DMS153 treated with DMSO at 0.1 percent for 48 hours (cell line): ENCODE results near the gene C1orf174.

Source experiments
- DNase-seq: peaks from one replicate; lab custom pipeline; 2025; ENCODE audit not compliant: unreplicated experiment; lab: John Stamatoyannopoulos, UW

Gene C1orf174

DNA sequence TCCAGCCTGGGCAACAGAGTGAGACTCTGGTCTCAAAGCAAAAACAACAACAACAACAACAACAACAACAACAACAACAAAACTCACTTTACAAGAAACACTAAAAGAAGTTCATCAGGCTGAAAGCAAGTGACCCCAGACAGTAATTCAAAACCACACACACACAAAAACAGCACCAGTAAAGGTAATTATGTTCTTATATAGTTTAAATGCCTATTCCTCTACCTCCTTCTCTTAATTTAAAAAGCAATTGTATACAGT lies 1.7 kb downstream of the C1orf174 start:
- DNase-seq: no peak

DNA sequence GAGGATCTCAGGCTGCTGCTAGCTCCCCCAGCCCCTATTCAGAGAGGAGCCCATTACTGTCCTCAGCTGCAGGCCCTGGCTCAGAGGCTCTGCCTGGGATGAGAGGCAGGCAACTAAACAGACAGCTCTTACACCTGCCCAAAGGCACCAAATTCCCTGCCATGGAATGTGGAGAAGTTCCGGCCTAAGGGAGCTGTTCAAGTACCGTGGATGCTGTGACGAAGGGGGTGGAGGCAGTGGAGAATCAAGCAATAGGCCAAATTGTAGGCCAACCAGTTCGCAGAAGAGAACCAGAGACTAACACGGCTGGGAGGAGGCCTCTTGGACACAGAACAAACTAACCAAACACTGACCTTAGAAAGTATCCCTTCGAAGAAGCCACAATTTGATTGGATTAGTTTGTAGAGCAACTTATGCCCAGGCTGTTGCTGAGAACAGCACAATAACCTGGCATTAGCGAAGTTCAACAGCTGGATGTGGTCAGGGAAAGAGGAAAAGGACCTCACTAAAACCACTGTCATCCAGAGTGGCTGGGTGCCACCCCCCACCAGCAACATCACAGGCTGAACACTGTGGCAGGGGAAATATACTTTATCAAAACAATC lies 3.6 kb downstream of the C1orf174 start:
- no peak for DNase-seq

DNA sequence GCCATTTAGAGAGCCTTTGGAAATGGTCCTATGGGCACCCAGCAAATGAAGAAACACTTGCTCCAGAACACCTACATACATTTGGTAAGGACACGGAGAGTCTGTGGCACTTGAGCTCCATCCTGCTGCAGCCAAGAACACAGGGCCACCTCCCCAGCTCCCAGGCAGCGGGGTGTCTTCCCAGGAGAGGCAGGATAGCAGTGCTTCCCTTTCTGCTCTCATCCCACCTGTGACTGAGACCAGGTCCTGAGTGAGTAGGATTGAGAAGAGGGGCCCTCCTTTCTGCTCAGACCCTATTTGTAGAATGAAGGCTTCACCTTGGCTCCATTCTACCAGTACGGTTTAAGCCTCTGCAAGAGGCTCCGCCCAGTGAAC lies 4.1 kb downstream of the C1orf174 start:
- DNase-seq: no peak

DNA sequence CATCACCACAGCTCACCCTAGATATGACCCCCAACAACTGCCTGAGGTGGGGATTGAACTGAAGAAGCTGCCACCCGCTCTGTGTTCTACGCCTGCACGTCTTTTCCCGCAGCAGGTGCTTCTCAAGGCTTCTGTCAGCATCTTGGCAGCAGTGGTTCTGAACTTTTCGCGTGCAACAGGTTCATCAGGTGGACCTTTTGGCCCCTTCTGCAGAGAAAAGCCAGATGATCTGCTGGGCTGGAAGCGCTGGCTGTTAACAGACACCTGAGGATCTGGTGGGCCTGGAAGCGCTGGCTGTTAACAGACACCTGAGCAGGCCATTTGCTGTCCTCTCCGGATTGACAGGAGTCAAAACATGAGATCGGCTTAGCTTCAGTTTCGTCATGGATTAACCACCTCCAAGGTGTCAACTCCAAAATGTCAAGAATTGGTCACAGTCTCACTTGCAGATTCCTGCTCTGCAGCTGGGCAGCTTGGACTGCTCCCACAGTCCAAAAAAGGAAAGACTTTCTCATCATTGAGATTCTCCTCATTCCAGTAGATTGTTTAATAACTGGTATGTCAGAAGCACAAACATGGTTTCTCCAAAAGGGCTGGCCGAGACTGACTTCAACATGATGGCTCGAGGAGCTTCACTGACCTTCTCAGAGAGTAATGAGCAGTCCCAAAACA lies 4.7 kb downstream of the C1orf174 start:
- no peak for DNase-seq

DNA sequence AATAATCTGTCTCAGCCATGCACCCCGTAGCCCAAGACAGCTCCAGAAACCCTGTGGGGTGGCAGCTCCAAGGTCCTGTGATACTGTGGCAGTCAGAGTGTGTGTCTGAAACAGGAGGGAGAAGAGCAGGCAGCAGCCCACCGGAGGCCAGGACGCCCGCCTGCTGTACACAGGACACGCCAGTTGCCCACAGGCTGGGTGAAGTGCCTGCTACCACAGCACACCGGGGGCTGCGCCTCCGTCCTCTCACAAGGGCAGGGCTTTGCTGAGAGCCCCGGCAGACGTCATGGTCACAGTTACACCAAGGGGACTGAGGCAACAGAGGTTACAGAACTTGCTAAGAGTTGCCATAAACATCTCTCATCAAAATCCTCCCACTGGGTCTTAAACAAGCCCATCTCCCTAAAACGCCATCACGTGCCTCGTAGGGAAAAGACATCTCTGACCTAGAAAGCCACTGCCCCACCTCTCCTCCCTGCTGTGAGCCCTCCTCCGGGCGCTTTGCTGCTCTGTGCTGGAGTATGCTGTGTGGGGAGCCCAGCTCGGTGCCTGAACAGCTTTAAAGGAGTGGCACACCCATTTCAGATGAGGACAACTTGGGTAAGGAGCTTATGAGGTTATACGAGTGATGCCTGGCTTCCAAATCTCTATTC lies 5.3 kb downstream of the C1orf174 start:
- DNase-seq: no peak

DNA sequence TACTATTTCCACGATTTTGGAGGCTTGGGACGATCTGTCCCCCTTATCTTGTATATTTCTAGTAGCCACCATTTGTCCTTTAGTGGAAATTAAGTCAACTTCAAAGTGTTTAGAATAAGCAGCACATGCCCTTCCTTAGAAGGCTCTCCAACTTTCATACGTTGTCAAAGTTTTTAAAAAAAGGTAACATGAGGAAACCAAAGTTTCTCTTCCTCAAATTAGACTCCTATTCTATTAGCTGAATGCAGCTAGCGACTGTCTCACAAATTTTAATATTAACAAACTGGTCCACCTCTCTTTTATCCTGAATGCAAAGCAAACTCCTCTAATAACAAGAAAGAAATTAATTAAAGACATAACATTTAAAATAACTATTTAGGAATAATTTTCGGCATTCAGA lies 6.9 kb downstream of the C1orf174 start:
- no peak for DNase-seq

DNA sequence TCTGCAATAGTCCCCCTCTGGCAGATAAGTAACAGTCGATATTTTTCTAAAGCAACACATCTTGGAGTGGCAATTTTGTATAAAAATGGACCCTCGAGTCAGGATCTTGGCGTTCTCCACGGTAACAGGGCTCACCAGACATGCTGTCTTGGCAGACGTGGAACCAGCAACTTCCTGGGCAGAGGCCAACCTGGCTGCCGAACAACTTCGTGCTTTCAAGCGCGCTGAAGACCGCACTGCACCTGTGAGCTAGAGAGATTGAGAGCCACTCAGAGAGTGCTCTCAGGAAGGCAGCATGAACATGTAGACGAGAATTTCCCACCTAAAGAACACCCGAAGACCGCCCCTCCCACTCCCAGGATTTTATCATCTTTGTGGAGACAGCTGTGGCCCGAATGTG lies 7.3 kb downstream of the C1orf174 start:
- DNase-seq: no peak

DNA sequence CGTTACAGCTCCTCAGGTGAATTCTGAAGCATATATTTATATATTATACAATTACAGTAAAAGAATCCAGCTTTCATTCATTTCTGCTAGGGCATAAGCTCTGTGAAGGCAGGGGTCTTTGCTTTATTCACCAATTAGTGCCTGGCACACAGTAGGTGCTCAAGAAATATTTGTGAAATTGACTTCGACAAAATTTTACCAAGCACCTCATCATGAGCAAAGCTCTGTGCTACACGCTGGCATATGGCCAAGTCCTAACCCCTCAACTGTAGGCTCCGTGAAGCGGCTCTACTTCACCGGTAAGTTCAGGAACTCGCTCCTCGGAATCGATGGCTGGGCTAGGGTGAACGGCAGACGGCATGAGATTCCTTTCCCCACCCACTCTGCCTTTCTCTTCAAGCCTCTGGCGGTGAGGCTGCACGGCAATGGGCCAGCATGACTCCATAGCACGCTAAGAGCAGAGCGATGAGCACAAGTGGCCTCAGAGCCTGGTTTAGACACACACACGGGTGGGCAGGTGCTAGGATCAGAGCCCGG lies 8.7 kb downstream of the C1orf174 start:
- no peak for DNase-seq

DNA sequence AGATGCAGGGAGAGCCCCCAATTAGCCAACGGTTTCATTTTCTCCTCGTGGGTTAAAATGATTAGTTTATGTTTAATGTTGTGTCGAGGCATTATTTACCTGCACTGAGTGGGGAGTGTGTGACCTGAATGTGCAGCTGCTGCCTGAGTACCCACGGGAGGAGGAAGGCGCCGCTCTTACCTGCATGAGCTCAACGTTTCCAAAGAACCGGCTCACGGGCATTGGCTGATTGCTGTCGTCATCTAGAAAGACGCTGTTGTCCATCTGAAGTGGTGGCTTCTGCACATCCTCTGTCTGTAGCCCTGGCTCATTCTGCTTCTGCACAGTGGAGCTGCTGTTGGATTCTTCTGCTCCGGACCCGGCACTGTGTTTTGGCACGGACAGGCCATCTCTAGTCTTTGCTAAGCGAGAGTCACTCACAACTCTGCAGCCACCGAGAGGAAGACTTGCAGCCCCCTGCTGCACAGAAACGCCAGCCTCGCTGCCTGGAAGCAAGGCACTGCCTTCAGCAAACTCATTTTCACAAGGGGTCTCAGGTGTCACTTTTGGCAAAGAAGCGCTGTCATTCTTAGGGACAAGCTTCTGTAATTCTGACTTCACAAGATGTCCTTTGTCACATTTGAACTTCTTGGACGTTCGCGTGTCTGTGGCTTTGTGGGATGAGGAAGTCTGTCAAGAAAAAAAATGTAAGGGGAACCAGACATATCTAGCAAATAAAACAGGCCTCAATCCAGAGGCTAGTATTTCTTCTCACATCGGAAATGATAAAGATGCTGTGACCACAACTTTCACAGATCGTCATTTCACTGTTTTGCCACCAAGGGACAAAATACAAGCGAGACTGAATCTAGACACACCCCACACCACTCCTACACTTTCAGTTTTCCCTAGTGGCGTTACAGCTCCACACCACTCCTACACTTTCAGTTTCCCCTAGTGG lies 9.4 kb downstream of the C1orf174 start:
- DNase-seq: no peak

DNA sequence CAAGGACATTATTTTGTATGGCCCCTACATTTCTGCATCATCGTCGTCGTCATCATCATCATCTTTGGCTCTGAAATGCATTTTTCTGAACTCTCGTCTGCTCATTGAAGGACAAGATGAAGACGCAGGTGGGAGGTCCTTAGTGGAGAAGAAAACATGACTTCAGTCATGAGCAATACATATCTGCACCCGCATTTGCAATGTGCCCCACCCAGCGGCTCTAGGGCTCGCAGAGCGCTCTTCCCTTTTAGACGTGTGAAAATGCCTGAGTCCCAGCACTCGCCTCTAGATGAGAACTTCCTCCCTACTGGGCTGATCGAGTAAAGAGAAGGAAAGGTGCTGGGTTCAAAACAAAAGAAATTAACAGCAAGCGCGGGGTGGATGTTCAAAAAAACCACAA lies 10.1 kb downstream of the C1orf174 start:
- no peak for DNase-seq

DNA sequence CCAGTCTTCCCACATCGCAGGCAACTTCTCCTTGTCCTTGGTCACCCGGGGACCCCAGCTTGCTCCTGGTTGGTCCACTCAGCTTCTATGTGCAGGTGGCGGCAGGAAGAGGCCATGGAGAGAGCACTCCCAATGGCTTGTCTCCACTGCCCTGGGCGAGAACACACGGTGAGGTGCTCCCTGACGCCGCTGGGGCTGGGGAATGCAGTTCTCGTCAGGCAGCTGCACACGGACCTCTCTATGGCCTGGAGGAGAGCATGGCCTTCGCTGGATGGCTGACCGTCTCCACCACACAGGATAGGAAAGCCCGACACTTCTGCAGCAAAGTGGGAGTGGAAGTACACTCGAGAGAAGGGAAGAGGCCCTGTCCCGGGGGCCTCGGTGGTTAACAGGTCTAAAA lies 11.8 kb downstream of the C1orf174 start:
- DNase-seq: no peak

DNA sequence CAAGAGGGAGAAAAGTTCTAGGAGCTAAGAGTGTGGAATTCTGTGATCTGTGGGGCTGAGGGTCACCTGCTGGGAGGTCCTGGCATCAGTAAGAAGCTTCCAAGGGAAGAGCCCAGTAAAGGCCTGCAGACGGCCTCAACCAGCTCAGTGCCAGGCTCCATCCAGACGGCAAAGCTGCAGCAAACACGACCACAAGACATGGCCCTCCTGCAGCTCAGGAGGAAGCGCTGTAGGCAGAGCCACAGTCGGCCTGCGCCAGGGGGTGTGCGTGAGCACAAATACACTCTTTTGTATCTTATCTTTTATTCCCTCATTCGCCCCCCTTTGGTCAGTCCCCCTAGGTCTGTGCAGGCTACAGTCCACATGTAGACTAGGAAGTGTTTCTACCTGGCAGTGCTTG lies 13.4 kb downstream of the C1orf174 start:
- DNase-seq: no peak

DNA sequence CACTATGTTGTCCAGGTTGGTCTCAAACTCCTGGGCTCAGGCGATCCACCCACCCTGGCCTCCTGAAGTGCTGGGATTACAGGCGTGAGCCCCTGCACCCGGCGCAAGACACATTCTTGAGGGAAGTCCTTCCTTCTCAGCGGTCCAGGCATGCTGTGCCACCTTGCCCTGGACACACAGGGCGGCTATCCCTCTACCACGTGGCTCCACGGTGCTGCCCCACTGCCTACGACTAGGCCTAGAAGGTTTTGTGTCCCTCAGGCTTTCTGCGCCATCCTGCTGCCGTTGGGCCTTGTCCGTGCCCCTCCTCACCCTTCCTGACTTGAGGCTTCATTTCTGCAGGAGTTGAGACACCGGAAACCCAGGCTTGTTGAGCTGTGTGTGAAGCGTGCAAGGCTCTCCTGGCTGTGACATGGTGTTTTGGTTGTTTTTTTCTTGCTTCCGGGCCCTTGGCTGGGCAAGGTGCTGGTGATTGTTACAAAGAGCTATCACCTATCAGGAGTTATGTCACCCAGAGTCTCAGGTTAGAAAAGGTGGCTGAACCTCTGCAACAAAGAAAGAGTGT lies 13.9 kb downstream of the C1orf174 start:
- no peak for DNase-seq

DNA sequence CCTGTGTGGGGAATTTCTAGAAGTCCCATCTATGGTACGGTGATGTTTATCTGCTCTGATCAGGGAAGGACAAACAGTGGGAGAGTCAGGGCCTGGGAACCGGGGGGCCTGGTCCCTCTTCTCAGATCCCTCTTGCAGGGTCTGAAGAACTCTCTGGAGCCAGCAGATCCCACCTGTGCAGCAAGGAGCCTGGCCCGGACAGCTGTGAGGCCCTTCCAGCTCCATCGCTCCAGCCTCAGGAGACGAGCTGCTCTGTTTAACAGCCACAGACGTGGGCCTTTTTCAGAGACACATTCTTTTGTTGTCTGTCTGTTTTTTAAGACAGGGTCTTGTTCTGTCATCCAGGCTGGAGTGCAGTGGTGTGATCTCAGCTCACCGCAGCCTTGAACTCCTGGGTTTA lies 14.5 kb downstream of the C1orf174 start:
- DNase-seq: no peak

DNA sequence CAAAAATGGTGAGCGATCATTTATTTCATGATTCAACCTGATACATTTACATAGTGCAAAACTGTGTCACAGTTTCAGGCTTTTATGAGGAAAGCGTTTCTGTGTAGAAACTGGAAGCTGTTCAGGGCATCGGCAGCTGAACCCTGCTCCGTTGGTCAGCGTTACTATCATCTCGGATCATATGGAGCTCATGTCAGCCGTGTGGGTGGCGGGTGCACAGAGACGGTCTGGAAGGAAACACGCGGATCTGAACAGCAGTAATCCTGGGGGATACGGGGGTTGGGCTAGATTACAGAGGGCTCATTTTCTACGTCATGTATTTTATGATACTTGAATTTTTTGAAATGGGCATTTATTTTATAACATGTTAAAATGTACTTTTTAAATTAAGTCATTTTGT lies 15.1 kb downstream of the C1orf174 start:
- no peak for DNase-seq

DNA sequence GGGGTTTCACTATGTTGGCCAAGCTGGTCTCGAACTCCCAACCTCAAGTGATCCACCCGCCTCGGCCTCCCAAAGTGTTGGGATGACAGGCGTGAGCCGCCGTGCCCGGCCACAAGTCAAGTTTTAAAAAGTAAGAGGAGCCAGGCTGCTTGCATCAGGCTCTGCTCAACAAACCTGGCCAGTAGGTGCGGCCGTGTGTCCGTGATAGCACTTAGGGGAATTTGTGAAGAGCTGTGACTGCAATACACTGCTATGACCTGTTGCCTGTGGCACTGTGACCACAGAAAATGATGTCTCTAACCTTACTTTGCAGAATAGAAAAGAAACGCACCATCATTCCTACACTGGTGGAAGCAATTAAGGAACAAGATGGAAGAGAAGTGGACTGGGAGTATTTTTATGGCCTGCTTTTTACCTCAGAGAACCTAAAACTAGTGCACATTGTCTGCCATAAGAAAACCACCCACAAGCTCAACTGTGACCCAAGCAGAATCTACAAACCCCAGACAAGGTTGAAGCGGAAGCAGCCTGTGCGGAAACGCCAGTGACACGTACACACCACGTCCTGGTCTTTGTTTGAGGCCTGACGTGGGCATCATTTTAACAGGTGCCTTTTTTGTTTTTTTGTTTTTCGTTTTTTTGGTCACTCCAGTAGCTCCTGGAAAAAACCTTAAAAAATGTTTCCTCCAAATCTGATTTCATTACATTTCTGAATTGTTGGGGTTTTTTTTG lies 16.7 kb downstream of the C1orf174 start:
- no peak for DNase-seq

DNA sequence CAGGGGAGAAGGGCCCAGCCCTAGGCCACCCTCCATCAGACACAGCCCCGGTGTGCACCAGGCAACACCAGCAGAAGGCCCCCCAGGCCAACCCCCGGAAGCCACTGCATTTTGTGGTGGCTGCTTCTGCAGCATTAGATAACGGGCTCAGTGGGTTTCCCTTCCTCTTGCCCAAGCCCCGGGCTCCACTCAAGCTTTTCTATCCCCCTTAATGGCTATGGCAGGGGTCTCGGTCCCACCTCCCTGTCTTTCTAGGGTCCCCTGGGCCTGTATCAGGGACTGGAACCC lies 18.9 kb downstream of the C1orf174 start:
- DNase-seq: no peak

DNA sequence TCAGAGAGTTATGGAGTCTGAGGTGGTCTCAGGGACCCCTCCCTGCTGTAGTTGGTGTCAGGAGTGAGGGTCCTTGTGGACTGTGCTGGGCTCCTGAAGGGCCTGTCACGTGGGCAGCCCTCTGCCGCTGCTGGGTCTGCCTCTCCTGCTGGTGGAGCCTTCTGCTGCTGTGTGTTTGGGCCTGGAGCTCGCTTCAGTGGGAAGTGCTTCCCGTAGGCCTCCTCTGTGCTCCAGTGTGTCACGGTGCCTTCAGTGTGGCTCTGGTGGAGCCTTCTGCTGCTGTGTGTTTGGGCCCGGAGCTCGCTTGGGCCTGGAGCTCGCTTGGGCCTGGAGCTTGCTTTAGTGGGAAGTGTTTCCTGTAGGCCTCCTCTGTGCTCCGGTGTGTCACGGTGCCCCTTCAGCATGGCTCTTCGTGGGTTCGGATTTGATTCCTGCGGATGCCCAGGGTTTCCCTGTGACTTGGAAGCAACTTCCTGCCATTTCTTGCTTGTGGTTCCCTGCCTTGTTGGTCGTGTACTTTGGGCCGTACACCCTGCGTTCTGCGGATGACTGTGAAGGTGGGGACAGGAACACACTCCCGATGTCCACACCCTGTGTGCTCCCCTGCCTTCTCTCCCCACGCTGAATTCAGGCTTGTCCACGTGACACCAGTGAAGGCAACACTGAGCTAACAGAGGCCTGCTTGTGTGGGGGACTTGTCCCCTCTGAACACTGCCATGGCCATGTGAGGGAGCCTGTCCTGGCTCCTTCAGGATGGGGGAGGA lies 19.5 kb downstream of the C1orf174 start:
- DNase-seq: no peak

DNA sequence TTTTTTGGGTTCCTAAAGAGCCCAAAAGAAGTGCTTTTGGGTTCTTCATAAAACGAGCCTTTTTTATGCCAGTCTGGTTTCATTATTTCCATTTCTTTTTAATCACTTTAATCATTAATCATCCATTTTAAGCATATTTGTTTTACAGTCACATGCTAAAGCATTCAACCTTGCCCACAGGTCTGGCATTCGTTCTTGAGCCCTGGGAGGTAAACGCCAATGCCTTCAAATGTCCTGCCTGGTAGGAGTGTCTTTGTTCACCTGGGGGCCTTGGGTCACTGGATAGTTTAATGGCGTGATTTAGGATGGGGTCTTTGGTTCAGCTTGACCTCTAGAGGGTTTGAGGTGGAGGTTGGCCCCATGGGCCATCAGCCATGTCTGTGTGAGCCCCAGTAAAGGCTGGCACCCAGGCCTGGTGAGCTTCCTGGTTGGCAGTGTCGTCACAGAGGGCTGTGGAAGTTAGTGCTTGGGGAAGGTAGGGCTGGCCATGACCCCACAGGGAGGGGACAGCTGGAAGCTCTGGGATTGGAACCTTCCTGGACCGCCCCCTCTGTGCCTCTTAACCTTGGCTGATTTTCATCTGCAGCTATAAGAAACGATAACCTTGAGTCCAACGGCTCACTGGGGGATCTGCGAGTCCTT lies 20.2 kb downstream of the C1orf174 start:
- no peak for DNase-seq

DNA sequence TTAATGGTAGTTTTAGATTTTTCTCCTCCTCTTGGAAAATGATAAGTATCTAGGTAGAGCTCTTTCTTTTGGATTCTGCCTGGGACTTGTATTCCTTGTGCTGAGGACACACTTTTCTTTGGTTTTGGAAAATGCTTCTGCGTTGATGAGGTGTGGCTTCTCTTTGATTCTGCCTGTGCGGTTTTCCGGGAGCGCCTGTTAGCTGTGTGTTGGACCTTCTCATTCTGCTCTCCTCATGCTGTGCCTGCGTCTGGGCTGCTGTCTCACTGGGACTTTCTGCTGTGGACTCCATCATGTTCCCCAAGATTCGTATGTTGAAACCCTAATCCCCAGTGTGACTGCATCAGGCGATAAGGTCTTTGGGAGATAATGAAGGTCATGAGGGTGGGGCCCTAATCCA lies 21.0 kb downstream of the C1orf174 start:
- no peak for DNase-seq
